Smooth muscle cell (in vitro differentiated cells): Measurements from ENCODE around the gene GFRA4. TPM values are rescaled to one million over a fixed set of nuclear protein-coding genes. Genes with fewer than 3 reads are reported as not detected.

Experiments
- DNase-seq: peaks from one replicate; lab custom pipeline; 2025; ENCODE audit not compliant: unreplicated experiment; lab: John Stamatoyannopoulos, UW
- H2AFZ ChIP-seq: fragments of 200-600 bp; sonication (generic); 2 replicates; pipeline ENCODE4 v1.6.0; 2016; ENCODE audit warnings: antibody characterized with exemption, low read depth, mild to moderate bottlenecking
- H3F3A ChIP-seq: fragments of 200-600 bp; sonication (generic); 2 replicates; pipeline ENCODE4 v1.6.0; 2017; ENCODE audit warnings: antibody characterized with exemption, low read depth
- H3K27ac ChIP-seq: fragments of 200-600 bp; sonication (generic); 2 replicates; pipeline ENCODE4 v1.5.1; 2016; ENCODE audit warnings: low read depth, mild to moderate bottlenecking
- H3K27me3 ChIP-seq: fragments of 200-600 bp; sonication (generic); 2 replicates; pipeline ENCODE4 v1.6.1; 2016; ENCODE audit warnings: low read depth, mild to moderate bottlenecking
- H3K36me3 ChIP-seq: fragments of 200-600 bp; sonication (generic); 2 replicates; pipeline ENCODE4 v1.5.1; 2016; ENCODE audit warnings: low read depth
- H3K4me1 ChIP-seq: fragments of 200-600 bp; sonication (generic); 2 replicates; pipeline ENCODE4 v1.5.1; 2016; ENCODE audit warnings: low read depth
- H3K4me2 ChIP-seq: fragments of 200-600 bp; sonication (generic); 2 replicates; pipeline ENCODE4 v1.6.0; 2016; ENCODE audit warnings: mild to moderate bottlenecking
- H3K4me3 ChIP-seq: fragments of 200-600 bp; sonication (generic); 2 replicates; pipeline ENCODE4 v1.5.1; 2016; ENCODE audit warnings: mild to moderate bottlenecking
- H3K79me2 ChIP-seq: fragments of 200-600 bp; sonication (generic); 2 replicates; pipeline ENCODE4 v1.6.0; 2016; ENCODE audit warnings: low read depth, mild to moderate bottlenecking
- H3K9ac ChIP-seq: fragments of 200-600 bp; sonication (generic); 2 replicates; pipeline ENCODE4 v1.6.0; 2016; ENCODE audit warnings: low read depth
- H3K9me3 ChIP-seq: fragments of 200-600 bp; sonication (generic); replicated peaks from 2 replicates; pipeline ENCODE4 v1.5.1; 2016; ENCODE audit warnings: low read depth
- H4K20me1 ChIP-seq: fragments of 200-600 bp; sonication (generic); 2 replicates; pipeline ENCODE4 v1.6.0; 2016; ENCODE audit warnings: low read depth
- CTCF ChIP-seq: fragments of 200-600 bp; sonication (generic); IDR thresholded peaks from 2 replicates; pipeline ENCODE4 v1.5.1; 2017; ENCODE audit warnings: borderline replicate concordance, mild to moderate bottlenecking, antibody characterized with exemption; ENCODE audit not compliant: insufficient read depth, poor library complexity, severe bottlenecking
- WGBS: methylation state at CpG from one replicate; pipeline ENCODE4 v1.1.7; 2016; ENCODE audit warnings: low lambda C conversion rate; 5-methylcytosine and 5-hydroxymethylcytosine counted together
- polyA plus RNA-seq: library from polyadenylated mRNA; unstranded; fragments of >200 nt; fragmentation: Nextera tagmentation; extraction: Ambion mirVana; gene quantifications from 2 replicates; pipeline ENCODE4 v1.2.1, GENCODE V29; 2016
- total RNA-seq: library from RNA; depleted of rRNA; stranded (reverse); fragments of >200 nt; gene quantifications from 2 replicates; pipeline ENCODE4 v1.2.3, GENCODE V29; 2014

The GFRA4 gene
- total and polyA plus RNA-seq, 2 experiments from 2014 or later, result not detected

GRCh38 chr20:3652221-3652620 is 11.0 kb downstream of the GFRA4 start:
- Histone ChIP-seq H3K9me3 (no peaks in the 10 kb centered on the region), H3K36me3 (no peaks in the 10 kb centered on the region), H3K27ac (no peak overlapping the region), H3F3A (no peaks in the 10 kb centered on the region), H3K4me3 (no peak overlapping the region), H3K27me3 (no peaks in the 10 kb centered on the region), H3K4me2 (no peak overlapping the region), H3K79me2 (no peaks in the 10 kb centered on the region), H3K4me1 (no peaks in the 10 kb centered on the region), H2AFZ (no peak overlapping the region), H3K9ac (no peak overlapping the region), H4K20me1 (no peaks in the 10 kb centered on the region)
- 96% methylated on average over 9 of the region's 9 CpGs for WGBS
- TF ChIP-seq CTCF, result no peak
- DNase-seq, result no peak

GRCh38 chr20:3651204-3651962 is 11.8 kb downstream of the GFRA4 start:
- Histone ChIP-seq H3K27me3 (no peaks in the 10 kb centered on the region), H3K79me2 (no peaks in the 10 kb centered on the region), H3K9ac (no peak overlapping the region), H3K27ac (no peak overlapping the region), H3K4me2 (no peak overlapping the region), H2AFZ (no peak overlapping the region), H3K4me1 (no peaks in the 10 kb centered on the region), H3F3A (no peaks in the 10 kb centered on the region), H4K20me1 (no peaks in the 10 kb centered on the region), H3K36me3 (no peaks in the 10 kb centered on the region), H3K4me3 (no peak overlapping the region), H3K9me3 (no peaks in the 10 kb centered on the region)
- no peak for DNase-seq
- WGBS, result 90% methylated on average over 9 of the region's 9 CpGs
- TF ChIP-seq CTCF, result no peak

GRCh38 chr20:3648951-3649350 is 14.2 kb downstream of the GFRA4 start:
- WGBS, result 93% methylated on average over 9 of the region's 9 CpGs
- Histone ChIP-seq H4K20me1 (no peaks in the 10 kb centered on the region), H3K9me3 (no peaks in the 10 kb centered on the region), H3K36me3 (no peaks in the 10 kb centered on the region), H3K4me1 (no peaks in the 10 kb centered on the region), H3K4me3 (no peak overlapping the region), H2AFZ (no peak overlapping the region), H3K9ac (no peak overlapping the region), H3K4me2 (no peak overlapping the region), H3K79me2 (no peaks in the 10 kb centered on the region), H3K27ac (no peak overlapping the region), H3F3A (no peaks in the 10 kb centered on the region), H3K27me3 (no peaks in the 10 kb centered on the region)
- TF ChIP-seq CTCF, result no peak
- DNase-seq, result no peak

- DNase-seq, result no peak
- no peak overlapping the region for H3K27ac ChIP-seq
- H3K9ac ChIP-seq, result no peak overlapping the region
- no peak overlapping the region for H3K4me3 ChIP-seq
- no peaks in the 10 kb centered on the region for H3K9me3 ChIP-seq
- H3K4me2 ChIP-seq, result no peak overlapping the region
- no peak overlapping the region for H2AFZ ChIP-seq
- H3K36me3 ChIP-seq, result no peaks in the 10 kb centered on the region
- H3F3A ChIP-seq, result no peaks in the 10 kb centered on the region
- no peak for TF ChIP-seq CTCF
- H3K79me2 ChIP-seq, result no peaks in the 10 kb centered on the region
- H4K20me1 ChIP-seq, result no peaks in the 10 kb centered on the region
- no peaks in the 10 kb centered on the region for H3K4me1 ChIP-seq
- no peaks in the 10 kb centered on the region for H3K27me3 ChIP-seq
Measured at GRCh38 chr20:3647473-3647872, 15.7 kb downstream of the GFRA4 start.
